UCSD-AML1 (cell line): ENCODE results near the gene NRXN3.

Experiments
- DNase-seq: peaks from one replicate; lab custom pipeline; 2025; ENCODE audit not compliant: unreplicated experiment; lab: John Stamatoyannopoulos, UW

The NRXN3 gene

GRCh38 chr14:78700236-78700635 is 530.1 kb downstream of the NRXN3 start:
- no peak for DNase-seq

- DNase-seq: no peak
Observed at GRCh38 chr14:78701246-78701645, 531.1 kb downstream of the NRXN3 start.

GRCh38 chr14:78704965-78705364 is 534.8 kb downstream of the NRXN3 start:
- no peak for DNase-seq

GRCh38 chr14:78705989-78706388 is 535.8 kb downstream of the NRXN3 start:
- no peak for DNase-seq

GRCh38 chr14:78709795-78710557 is 539.8 kb downstream of the NRXN3 start:
- DNase-seq: no peak

- DNase-seq: no peak
Observed at GRCh38 chr14:78710963-78711362, 540.8 kb downstream of the NRXN3 start.

- DNase-seq: no peak
Observed at GRCh38 chr14:78713716-78714115, 543.5 kb downstream of the NRXN3 start.

- no peak for DNase-seq
Observed at GRCh38 chr14:78714711-78715110, 544.5 kb downstream of the NRXN3 start.

- DNase-seq: no peak
Observed at GRCh38 chr14:78721756-78722480, 551.7 kb downstream of the NRXN3 start.

- DNase-seq: no peak
Observed at GRCh38 chr14:78725086-78725485, 554.9 kb downstream of the NRXN3 start.

- DNase-seq: no peak
Observed at GRCh38 chr14:78737116-78737515, 566.9 kb downstream of the NRXN3 start.

GRCh38 chr14:78737601-78738000 is 567.4 kb downstream of the NRXN3 start:
- DNase-seq: no peak

GRCh38 chr14:78746086-78746595 is 576.0 kb downstream of the NRXN3 start:
- DNase-seq: no peak

GRCh38 chr14:78747813-78748212 is 577.6 kb downstream of the NRXN3 start:
- DNase-seq: no peak

GRCh38 chr14:78752518-78753188 is 582.5 kb downstream of the NRXN3 start:
- no peak for DNase-seq

GRCh38 chr14:78754059-78754458 is 583.9 kb downstream of the NRXN3 start:
- DNase-seq: no peak

- no peak for DNase-seq
Observed at GRCh38 chr14:78758333-78758732, 588.2 kb downstream of the NRXN3 start.

- no peak for DNase-seq
Observed at GRCh38 chr14:78762331-78762730, 592.2 kb downstream of the NRXN3 start.

GRCh38 chr14:78763746-78764145 is 593.6 kb downstream of the NRXN3 start:
- DNase-seq: no peak

GRCh38 chr14:78764240-78764639 is 594.1 kb downstream of the NRXN3 start:
- DNase-seq: no peak

- DNase-seq: no peak
Observed at GRCh38 chr14:78764645-78765044, 594.5 kb downstream of the NRXN3 start.

GRCh38 chr14:78767436-78767835 is 597.3 kb downstream of the NRXN3 start:
- DNase-seq: no peak
